Fibroblast of skin of abdomen (primary cell): Measurements from ENCODE around the gene CHL1.
"Not testable (repeated sequence)": the region's sequence is repeated elsewhere in the genome, so short reads cannot be mapped to it uniquely, and the experiment has no call there.

ENCODE experiments used
- DNase-seq: peaks from one replicate; pipeline ENCODE4 v3.0.0-alpha.2; 2013

CHL1 gene

GRCh38 chr3:346186-346585 is 149.6 kb downstream of the CHL1 start:
- DNase-seq, result no peak

GRCh38 chr3:347581-347980 is 151.0 kb downstream of the CHL1 start:
- no peak for DNase-seq

GRCh38 chr3:350871-351371 is 154.4 kb downstream of the CHL1 start:
- DNase-seq, result no peak

- DNase-seq, result no peak
Observed at GRCh38 chr3:352599-352998, 156.0 kb downstream of the CHL1 start.

- no peak for DNase-seq
Observed at GRCh38 chr3:353191-353739, 156.7 kb downstream of the CHL1 start.

GRCh38 chr3:354432-354831 is 157.9 kb downstream of the CHL1 start:
- DNase-seq, result peak; percentile 15

GRCh38 chr3:355622-356021 is 159.1 kb downstream of the CHL1 start:
- DNase-seq, result peak; percentile 1

- DNase-seq, result no peak
Observed at GRCh38 chr3:356952-357351, 160.4 kb downstream of the CHL1 start.

GRCh38 chr3:359672-360071 is 163.1 kb downstream of the CHL1 start:
- no peak for DNase-seq

GRCh38 chr3:362681-363338 is 166.2 kb downstream of the CHL1 start:
- DNase-seq, result no peak

GRCh38 chr3:364287-364686 is 167.7 kb downstream of the CHL1 start:
- no peak for DNase-seq

- no peak for DNase-seq
Observed at GRCh38 chr3:365268-365667, 168.7 kb downstream of the CHL1 start.

GRCh38 chr3:366253-366652 is 169.7 kb downstream of the CHL1 start:
- not testable (repeated sequence) for DNase-seq

GRCh38 chr3:373193-373779 is 176.7 kb downstream of the CHL1 start:
- no peak for DNase-seq

GRCh38 chr3:374459-374858 is 177.9 kb downstream of the CHL1 start:
- DNase-seq, result no peak

GRCh38 chr3:377158-377561 is 180.6 kb downstream of the CHL1 start:
- peak; percentile 10 for DNase-seq

- DNase-seq, result no peak
Observed at GRCh38 chr3:380801-381200, 184.2 kb downstream of the CHL1 start.

- DNase-seq, result peak; percentile 24
Observed at GRCh38 chr3:385151-385550, 188.6 kb downstream of the CHL1 start.

GRCh38 chr3:394775-395174 is 198.2 kb downstream of the CHL1 start:
- DNase-seq, result no peak

- DNase-seq, result no peak
Observed at GRCh38 chr3:396293-396692, 199.7 kb downstream of the CHL1 start.

GRCh38 chr3:399647-400046 is 203.1 kb downstream of the CHL1 start:
- no peak for DNase-seq

GRCh38 chr3:403826-404225 is 207.3 kb downstream of the CHL1 start:
- no peak for DNase-seq

GRCh38 chr3:409011-409410 is 212.4 kb downstream of the CHL1 start:
- DNase-seq, result no peak

GRCh38 chr3:411226-411625 is 214.7 kb downstream of the CHL1 start:
- DNase-seq, result no peak
